Stimulated activated CD4-positive, alpha-beta T cell treated with anti-CD3 and anti-CD28 coated beads, Interleukin-4, amount 100 ng/mL, for 1 hour (primary cell): ENCODE data around the gene ARHGAP45.
"Not testable (repeated sequence)": the region's sequence is repeated elsewhere in the genome, so short reads cannot be mapped to it uniquely, and the experiment has no call there.

ENCODE experiments used
- DNase-seq: peaks from one replicate; pipeline ENCODE4 v3.0.0-alpha.2; 2020

The ARHGAP45 gene

DNA sequence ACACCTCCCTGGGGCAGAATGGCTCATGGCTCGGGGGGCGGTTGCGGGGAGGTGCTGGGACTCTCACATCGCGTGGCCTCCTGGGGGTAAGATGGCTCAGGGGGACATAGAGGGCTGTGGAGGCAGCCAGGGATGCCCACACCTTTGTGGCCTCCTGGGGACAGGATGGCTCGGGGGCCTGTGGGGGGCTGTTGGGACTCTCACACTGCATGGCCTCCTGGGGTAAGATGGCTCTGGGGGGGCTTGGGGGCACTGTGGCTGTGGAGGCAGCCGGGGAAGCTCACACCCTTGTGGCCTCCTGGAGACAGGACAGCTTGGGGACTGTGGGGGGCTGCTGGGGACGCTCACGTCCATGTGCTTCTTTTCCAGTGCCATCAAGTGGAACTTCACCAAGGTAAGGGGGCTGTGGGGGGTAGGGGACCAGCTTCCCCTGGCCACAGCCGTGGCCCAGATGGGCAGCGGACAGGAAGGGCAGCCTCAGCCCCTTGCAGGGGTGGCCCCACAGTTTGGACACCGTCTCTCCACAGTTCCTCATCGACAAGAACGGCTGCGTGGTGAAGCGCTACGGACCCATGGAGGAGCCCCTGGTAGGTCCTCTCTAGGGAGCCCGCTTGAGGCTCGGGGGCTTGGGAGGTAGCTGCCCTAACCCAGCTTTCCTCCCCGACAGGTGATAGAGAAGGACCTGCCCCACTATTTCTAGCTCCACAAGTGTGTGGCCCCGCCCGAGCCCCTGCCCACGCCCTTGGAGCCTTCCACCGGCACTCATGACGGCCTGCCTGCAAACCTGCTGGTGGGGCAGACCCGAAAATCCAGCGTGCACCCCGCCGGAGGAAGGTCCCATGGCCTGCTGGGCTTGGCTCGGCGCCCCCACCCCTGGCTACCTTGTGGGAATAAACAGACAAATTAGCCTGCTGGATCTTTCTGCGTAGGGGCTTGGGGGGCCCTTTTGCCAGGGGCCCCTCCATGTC is 39.2 kb downstream of the ARHGAP45 start:
- DNase-seq = no peak

DNA sequence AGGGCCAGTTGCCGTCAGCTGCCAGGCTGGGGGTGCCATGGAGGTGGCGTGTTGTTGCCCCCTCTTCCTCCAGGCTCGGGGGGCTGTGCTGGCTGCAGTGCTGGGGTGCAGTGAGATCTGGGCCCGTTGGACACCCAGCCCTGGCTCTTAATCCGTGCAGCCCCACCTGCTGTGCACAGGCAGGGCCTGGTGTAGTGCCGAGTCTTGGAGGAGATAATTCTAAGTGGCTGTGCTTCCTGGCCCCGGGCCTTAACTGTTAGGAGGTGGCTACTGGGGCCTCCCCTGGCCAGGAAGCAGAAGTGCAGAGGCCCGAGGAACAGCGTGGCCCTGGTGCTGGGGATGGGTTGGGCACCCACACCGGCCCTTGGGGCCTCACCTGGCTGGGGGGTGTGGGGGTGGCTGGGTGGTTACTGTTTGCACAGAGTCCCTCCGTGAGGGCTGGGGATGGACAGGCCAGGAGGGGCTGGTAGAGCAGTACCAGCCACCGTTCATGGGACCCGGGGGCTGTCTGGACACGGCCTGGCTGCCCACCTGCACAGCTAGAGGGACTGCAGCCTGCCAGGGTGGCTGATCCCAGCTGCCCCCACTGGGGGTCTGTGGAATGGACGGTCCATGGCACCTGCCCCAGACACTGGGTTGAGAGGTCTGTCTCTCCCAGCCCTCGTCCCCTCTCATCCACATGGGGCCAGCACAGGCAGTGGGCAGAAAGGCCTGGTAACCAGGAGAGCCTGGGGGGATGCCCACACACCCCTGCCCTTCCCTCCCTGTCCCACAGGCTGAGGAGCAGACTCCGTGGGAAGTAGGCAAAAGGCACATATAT is 40.1 kb downstream of the ARHGAP45 start:
- DNase-seq = no peak

DNA sequence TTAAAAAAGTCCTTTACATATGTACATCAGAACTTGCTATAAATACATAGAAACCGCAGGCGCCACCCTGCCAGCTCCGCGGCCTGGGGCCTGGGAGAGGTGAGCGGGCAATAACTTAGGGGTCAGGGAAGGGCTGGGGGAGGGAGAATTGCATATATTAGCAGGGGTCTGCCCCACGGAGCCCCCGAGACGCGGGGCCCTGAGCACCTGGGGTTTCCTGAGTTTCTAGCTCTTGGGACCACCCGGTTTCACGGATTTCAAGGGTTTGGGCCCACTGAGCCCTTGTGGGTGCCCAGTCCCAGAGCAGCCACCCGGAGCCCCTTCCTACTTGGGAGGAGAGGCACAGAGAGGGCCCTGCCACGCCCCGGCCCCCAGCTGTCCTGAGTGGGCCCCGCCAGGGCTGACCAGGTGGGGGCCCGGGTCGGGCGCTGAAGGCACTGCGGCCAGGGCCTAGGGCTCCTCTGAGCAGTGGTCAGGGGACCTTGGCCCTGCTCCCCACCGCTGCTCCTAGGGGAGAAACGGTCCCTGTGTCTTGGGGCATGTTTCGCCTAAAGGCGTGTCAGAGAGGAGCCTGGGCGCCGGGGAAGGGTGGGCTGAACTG is 40.8 kb downstream of the ARHGAP45 start:
- DNase-seq = no peak

DNA sequence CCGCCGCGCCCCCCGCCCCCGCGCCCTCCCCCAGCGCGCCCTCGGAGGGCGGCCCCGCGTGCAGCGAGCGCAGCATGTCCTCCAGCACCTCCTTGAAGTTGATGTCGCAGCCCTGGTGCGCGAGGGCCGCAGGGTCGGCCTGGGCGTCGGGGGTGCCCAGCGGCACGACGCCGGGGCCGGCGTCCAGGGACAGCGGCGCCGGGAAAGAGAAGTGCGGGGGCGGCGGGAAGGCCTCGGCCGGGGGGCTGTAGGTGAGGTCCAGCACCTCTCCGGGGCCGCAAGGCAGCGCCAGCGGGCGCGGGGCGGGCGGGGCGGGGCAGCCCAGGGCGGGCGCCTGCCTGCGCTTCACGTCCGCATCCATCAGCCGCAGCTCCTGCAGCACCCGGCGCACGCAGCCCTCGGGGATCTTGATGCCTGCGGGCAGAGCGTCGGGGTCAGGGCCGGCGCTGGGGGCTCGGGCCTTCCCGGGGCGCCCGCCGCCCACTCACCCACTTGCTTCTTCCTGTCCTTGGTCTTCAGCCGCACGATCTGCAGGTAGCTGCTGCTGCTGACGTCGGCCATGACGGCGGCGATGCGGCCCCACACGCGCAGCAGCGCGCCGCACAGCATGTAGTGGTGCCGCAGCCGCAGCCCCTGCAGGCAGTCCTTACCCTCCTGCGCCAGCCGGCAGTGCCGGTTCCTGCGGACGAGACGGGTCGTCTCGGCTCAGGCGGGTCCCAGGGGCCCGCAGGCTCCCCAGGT is 41.5 kb downstream of the ARHGAP45 start:
- DNase-seq = no peak

DNA sequence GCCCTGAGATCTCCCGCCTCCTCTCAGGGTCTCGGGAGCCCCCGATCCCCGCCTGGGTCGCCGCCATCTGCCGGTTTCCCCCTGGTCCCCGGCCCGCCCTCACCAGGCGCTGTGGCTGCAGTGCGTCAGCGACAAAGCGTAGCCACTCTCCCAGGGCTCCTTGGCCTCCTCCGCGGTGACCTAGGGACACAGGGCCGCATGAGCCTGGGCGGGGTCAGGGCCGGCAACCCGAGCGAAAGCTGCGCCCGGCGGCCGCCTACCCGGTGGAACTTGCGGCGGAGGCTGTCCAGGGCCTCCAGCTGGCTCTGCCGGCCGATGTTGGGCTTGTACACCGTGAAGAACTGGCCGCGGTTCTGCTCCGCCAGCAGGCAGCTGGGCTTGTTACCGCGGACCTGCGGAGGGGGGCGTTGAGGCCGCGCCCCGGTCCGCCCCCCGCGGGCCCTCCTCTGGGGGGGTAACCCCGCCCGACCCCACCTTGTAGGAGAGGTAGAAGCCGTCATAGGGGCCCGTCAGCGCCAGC is 42.1 kb downstream of the ARHGAP45 start:
- DNase-seq = no peak

DNA sequence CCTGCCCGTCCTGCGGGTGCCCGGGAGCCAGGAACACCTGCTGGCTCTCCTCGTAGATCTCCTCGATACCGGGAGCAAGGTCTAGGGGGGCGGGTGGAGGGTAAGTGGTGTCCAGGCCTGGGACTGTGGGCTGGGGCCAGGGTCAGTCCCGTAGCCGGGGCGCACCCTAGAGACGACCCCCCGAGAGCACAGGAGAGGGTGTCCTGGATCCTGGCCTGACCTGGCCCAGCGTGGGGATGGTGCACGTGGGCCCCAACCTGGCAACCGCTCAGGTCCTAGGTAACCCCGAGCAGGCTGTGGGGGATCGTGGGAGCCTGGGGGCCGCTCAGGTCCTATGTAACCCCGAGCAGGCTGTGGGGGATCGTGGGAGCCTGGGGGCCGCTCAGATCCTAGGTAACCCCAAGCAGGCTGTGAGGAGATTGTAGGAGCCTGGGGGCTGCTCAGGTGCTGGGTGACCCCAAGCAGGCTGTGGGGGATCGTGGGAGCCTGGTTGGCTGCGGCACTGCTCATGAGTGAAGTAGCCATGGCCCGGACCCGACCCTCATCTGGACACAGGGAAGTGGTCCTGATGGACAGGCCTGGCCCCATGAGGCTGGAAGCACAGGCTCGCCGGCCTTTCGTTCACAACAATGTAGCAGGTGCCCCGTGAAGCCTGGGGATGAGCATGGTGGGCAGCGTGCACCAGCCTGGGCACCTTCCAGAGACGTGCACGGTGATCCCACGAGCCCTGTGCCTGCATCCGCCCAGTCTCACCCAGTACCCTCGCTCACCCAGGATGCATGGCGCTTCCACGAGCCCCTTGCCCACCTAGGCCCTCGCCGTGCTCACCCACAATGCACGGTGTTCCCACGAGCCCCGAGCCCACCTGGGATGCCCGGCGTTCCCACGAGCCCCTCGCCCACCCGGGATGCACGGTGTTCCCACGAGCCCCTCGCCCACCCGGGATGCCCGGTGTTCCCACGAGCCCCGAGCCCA is 43.0 kb downstream of the ARHGAP45 start:
- no peak for DNase-seq

DNA sequence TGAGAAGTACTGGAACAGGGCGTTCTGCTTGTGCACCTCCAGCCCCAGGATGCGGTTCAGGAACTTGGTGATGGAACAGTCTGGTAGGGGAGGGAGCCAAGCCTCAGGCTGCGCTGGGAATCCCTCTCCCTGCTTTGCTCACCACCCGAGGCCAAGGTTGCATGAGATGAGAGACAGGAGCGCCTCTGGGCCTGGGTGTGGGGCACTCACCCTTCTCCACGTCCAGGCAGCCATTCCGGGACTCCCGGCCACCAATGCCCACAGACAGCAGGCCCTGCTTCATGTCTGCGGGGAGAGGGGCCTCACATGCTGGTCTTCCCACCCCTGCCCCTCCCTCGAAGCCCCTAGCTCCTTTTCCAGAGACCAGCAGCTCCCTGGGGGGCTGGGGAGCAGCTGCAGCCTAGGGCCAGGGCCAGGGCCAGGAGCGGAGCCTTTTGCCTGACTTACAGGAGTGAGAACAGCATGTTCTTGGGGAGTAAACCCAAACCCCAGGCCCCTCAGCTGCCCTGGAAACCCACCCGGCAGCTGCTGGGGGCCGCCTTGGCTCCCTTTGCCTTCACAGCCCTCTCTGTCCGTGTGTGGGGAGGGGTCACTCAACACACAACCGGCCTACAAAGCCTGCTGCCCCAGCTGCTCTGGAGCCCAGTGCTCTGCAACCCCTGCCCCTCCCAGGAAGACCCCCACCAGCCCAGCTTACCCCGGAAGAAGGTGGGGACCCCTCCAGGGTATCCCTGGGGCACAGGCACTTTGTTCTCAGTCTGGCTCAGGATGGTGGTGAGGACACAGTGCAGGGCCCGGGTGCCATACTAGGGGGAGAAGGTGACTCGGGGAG is 44.1 kb downstream of the ARHGAP45 start:
- no peak for DNase-seq

DNA sequence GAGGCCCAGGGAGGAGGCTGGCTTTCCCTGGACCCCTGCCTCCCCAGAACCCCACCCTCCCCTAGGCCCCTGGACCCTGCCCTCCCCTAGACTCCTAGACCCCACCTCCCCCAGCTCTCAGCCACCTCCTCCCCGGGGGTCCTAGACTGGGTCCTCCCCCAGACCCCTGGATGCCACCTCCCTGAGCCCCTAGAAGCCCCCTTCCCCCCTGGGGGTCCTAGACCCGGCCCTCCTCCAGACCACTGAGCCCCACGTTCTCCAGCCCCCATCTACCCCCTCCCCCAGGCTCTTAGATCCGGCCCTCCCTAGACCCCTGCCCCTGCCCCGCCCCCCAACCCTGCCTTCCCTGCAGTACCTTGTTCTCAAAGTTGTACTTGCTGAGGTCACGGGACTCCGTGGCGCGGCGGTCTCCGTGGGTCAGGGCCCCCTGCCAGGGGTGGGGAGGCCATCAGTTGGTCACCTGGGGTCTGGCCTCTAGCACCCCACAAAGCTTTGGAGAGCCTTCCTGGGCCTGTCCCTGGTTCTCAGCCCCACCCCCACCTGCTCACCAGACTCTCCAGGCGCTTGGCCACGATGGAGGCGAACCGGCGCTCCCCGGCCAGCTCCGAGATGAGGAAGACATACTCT is 44.8 kb downstream of the ARHGAP45 start:
- DNase-seq = no peak

DNA sequence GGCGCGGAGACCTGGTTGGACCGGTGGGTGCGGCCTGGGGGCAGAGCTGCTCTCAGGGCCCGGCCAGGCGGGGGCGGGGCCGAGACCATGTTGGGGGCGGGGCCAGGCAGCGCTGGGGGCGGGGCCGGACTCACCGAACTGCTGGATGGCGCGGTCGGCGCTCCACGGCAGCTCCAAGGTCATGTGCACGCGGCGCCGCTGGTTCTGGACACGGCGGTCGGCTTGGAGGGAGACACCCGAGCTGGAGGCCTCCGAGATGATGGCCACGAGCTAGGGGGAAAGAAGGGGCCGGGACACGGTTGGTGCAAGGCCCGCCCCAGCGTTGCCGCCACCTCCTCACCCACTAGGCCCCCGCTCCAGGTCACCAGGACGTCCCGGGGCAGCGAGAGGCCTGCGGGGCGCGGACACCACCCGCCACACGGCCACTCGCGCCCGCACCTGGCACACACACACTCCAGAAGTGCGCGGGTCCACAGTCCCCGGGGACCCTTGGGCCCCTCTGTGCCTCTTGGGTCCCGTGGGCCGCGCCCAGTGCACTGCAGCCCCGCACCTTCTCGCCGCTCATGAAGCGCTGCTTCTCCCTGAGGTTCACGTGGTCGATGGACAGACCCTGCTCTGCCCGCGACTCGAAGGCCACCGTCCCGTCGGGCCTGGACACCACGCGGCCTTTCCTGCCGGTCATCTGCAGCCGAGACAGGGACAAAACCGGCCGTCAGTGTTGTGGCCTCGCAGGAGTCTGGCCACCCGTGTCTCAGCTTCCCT is 45.5 kb downstream of the ARHGAP45 start:
- DNase-seq = no peak

DNA sequence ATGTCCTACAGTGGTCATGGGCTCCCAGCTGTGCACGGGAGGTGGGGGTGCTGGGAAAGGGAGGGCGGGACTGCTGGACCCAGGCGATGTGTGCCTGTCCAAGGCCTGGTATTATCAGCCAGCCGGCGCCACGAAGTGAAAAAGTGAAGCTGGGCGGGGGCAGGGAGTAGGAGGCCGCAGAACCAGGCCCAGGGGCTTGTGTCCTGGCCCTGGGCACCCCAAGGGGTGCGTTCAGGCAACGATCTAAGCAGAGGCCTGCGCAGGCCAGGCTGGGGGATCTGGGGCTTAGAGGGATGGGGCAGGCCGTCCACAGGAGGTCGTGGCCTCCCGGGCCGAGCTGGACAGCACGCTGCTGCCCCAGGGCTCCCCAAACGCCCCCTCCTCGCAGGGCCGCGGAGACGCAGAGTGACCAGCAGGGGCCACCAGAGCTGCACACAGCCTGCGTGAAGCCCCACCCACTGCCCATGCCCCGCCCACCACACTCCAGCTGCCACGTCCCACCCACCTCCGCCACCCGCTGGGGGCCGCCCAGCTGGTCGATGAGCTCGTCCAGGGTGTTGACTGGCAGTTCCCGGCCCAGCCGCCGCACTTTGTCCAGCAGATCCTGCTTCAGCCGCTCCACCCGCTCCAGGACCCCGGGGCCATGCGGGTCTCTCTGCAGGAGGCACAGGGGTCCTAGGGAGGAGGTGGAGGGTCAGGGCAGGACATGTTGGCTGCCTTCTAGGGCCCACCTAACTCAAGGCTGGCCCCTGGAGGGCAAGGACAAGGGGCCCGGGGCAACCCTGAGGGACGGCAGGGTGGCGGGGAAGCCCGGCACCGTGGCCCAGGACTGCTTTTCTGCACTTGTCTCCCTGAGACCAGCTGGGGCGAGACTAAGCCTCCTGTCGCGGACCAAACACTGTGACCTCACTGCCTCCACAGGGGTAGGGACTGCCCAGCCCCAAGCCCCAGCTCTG is 46.3 kb downstream of the ARHGAP45 start:
- peak; percentile 87 for DNase-seq

DNA sequence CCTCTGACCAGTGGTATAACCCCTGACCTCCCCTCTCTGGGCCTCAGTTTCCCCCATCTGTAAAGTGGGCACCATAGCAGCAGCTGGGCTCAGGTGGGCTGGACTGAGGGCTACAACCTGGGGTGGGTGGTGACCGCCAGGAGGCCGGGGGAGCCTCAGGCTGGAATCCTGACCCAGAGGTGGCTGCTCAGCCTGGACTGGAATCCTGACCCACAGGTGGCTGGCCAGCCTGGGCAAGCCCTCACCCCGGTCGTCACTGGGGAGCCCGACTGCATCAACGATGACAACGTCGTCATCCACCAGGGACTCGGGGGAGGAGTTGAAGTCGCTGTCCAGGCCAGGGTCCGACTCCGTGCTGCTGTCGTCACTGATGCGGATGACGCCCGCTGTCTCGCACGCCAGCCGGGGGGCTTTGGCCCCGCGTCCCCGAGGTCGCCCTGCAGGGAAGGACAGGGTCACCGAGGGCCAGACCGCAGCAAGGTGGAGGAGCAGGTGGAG is 47.1 kb downstream of the ARHGAP45 start:
- DNase-seq = no peak

DNA sequence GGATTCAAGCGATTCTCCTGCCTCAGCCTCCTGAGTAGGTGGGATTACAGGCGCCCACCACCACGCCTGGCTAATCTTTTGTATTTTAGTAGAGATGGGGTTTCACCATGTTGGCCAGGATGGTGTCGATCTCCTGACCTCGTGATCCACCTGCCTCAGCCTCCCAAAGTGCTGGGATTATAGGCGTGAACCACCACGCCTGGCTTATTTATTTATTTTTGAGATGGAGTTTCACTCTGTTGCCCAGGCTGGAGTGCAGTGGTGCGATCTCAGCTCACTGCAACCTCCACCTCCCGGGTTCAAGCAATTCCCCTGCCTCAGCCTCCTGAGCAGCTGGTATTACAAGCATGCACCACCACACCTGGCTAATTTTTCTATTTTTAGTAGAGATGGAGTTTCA is 47.8 kb downstream of the ARHGAP45 start:
- DNase-seq = not testable (repeated sequence)

DNA sequence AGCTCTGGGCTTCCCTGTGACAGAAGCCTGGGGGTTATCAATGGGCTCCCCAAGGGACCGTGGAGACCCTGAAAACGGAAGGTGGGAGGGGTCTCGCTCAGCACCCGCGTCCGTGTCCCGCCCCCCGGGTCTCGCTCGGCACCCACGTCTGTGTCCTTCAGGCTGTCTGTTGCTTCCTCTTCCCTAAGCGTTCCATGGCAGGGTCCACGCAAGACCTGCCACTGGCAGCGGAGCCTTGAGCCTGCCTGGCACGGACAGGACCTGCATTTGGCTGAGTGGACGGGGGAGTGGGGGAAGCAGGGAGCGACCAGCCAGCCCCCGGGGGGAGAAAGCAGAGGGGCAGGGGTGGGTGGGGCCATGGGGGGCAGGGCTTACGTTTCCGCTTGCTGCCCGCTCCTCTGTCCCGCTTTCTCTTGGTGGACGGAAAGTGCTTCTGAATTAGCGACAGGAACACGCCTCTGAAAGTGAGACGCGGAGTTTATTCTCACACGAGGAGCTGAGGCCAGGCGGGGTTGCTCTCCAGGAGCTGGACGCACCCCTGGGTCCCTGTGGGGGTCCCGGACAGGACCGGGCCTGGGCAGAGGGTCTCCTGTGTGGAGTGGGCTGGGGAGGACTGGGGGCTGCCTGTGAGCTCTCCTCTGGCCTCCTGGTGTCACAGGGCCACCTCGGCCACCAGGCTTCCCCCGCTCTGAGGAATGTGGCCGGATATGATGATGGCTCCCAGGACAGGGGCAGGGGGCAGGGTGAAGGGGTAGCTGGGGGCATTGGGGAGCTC is 48.9 kb downstream of the ARHGAP45 start:
- no peak for DNase-seq

DNA sequence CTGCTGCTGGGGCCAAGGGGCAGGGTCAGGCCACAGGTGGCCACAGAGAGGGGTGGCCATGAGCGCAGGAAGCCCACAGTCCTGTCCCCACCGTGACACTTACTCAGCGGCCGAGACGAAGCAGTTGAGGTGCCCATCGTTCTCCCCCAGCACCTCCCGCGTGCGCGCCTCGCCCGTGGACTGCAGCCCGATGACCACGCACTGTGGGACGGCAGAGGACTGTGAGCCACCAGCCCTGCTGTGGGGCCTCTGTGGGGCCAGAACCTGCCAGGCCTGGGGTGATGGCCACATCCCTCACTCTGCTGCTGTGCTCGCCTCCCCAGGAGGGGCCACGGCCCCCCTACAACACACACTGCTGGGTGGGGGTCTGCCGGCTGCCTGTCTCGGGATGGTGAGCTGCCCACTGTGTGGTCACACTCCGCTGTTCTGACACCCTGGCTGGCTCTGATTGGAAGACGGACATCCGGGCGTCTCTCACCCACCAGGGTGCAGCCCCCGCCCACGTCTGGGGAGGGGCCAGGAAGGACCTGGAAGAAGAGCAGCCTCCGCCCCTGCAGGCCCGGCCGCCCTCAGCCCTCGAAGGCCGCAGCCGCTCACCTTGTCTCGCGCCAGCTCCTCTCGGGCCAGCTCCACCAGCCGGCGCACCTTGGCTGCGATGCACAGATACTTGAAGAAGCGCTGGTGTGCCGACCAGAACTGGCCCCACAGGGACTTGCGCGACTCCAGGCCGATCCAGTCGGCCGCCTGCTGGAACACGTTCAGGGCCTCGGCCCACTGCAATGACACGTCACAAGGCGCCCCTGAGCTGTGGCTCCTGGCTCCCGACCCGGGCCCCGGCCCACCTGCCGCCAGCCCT is 50.0 kb downstream of the ARHGAP45 start:
- no peak for DNase-seq

DNA sequence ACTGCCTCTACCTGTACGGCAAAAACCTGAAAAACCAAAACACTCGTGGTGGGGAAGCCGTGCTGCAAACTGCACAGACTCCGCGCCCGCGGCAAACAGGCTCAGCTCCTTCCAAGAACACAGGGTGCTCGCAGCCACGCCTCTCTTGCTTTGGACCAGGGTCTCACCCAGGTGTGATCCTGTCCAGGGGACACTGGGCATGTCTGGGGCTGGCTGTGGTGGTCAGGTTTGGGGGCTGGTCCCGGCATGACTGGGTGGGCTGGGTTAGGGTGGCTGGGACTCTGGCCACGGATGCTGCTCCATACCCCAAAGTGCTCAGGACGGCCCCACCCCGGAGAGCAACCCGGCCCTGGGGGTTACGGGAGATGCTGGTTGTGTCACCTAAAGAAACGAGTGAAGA is 50.7 kb downstream of the ARHGAP45 start:
- no peak for DNase-seq

DNA sequence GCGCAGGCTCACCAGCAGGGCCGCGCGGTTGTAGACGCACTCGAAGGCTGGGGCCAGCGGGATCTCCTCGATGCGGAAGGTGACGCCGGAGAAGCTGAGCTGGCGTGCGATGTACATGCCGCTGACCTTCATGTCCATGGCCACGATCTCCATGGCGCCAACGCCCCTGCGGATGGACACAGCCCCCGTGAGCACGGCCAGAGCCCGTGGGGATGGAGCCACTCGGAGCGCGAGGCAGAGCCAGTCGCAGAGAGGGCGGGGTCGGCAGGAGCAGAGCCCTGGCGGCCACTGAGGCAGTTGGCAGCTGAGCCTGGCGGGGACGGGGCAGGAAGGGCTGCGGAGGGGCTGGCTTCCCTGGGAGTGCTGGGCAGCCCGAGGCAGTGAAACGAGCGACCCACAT is 52.0 kb downstream of the ARHGAP45 start:
- DNase-seq = no peak
